ENCODE measurements around the gene SIVA1. TPM values are rescaled to one million over a fixed set of nuclear protein-coding genes. Genes with fewer than 3 reads are reported as not detected.

The SIVA1 gene
- total and polyA plus RNA-seq, 2 of the 8 experiments (the other 6 are each of a cell fraction or from before 2014, with no cell fraction given), result 123 to 589 TPM

GRCh38 chr14:104735830-104736642 lies 16.9 kb upstream of the SIVA1 start (continued):
- no peak for TF ChIP-seq CHD1 (IDR thresholded peaks at IDR 0.05; ENCODE audit: low read depth, low read length)
- no peak for TF ChIP-seq TAF1 (IDR thresholded peaks at IDR 0.05; ENCODE audit: low read depth, low read length)
- TF ChIP-seq, protein P1, sequence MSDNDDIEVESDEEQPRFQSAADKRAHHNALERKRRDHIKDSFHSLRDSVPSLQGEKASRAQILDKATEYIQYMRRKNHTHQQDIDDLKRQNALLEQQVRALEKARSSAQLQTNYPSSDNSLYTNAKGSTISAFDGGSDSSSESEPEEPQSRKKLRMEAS (IDR thresholded peaks at IDR 0.05), result no peak
- TF ChIP-seq JUND (IDR thresholded peaks at IDR 0.05; ENCODE audit: low read length), result no peak
- TF ChIP-seq HDAC6 (IDR thresholded peaks at IDR 0.05; ENCODE audit: low read depth, low read length), result no peak
